Stomach smooth muscle (tissue), 2 donors: ENCODE data around the gene ANXA8L1.
"Not testable (repeated sequence)": the region's sequence is repeated elsewhere in the genome, so short reads cannot be mapped to it uniquely, and the experiment has no call there.

Source experiments
- H3K27ac ChIP-seq: one replicate; pipeline ENCODE4 v1.7.0; 2013; ENCODE audit warnings: mild to moderate bottlenecking, low read length, inconsistent platforms
- H3K27me3 ChIP-seq, 2 donors: one replicate each; pipeline ENCODE4 v1.7.0; 2013; ENCODE audit warnings: low read length in 2 of 2; ENCODE audit not compliant: insufficient read depth in 2 of 2, control insufficient read depth in 1 of 2
- H3K36me3 ChIP-seq, 2 donors: one replicate each; pipeline ENCODE4 v1.7.0; 2013; ENCODE audit warnings: low read length in 2 of 2; ENCODE audit not compliant: control insufficient read depth in 2 of 2, insufficient read depth in 2 of 2
- H3K4me1 ChIP-seq: one replicate; pipeline ENCODE4 v1.7.0; 2013; ENCODE audit warnings: low read length; ENCODE audit not compliant: control insufficient read depth, insufficient read depth
- H3K4me3 ChIP-seq, 2 donors: one replicate each; pipeline ENCODE4 v1.7.0; 2013; ENCODE audit warnings: low read length in 2 of 2
- H3K9ac ChIP-seq, 2 donors: one replicate each; pipeline ENCODE4 v1.7.0; 2013; ENCODE audit warnings: low read length in 2 of 2, mild to moderate bottlenecking in 1 of 2
- H3K9me3 ChIP-seq, 2 donors: one replicate each; pipeline ENCODE4 v1.7.0; 2013; ENCODE audit warnings: low read length in 2 of 2; ENCODE audit not compliant: control insufficient read depth in 2 of 2
- donor health status: healthy.
- donor health status: Pancreatic carcinoma.

Gene ANXA8L1

GRCh38 chr10:46374410-46374809, 1.2 kb upstream of the ANXA8L1 start:
- H3K27me3 ChIP-seq, H3K4me3 ChIP-seq, H3K9ac ChIP-seq, H3K4me1 ChIP-seq, H3K36me3 ChIP-seq, H3K9me3 ChIP-seq, H3K27ac ChIP-seq: not testable (repeated sequence)

- not testable (repeated sequence) for H3K4me3 ChIP-seq, H3K36me3 ChIP-seq
Observed at GRCh38 chr10:46377022-46377421, 1.4 kb downstream of the ANXA8L1 start.

GRCh38 chr10:46377651-46378050, 2.1 kb downstream of the ANXA8L1 start:
- H3K36me3 ChIP-seq, H3K27me3 ChIP-seq, H3K9me3 ChIP-seq, H3K27ac ChIP-seq, H3K4me1 ChIP-seq, H3K4me3 ChIP-seq, H3K9ac ChIP-seq: not testable (repeated sequence)

More at GRCh38 chr10:46377022-46377421, 1.4 kb downstream of the ANXA8L1 start:
- H3K27ac ChIP-seq, H3K4me1 ChIP-seq, H3K27me3 ChIP-seq, H3K9me3 ChIP-seq, H3K9ac ChIP-seq: not testable (repeated sequence)

GRCh38 chr10:46378108-46378507, 2.5 kb downstream of the ANXA8L1 start:
- H3K4me3 ChIP-seq, H3K36me3 ChIP-seq, H3K27me3 ChIP-seq, H3K9me3 ChIP-seq, H3K27ac ChIP-seq, H3K4me1 ChIP-seq, H3K9ac ChIP-seq: not testable (repeated sequence)

- H3K4me3 ChIP-seq, H3K36me3 ChIP-seq, H3K9ac ChIP-seq, H3K9me3 ChIP-seq, H3K27ac ChIP-seq, H3K4me1 ChIP-seq, H3K27me3 ChIP-seq: not testable (repeated sequence)
Observed at GRCh38 chr10:46379233-46379848, 3.8 kb downstream of the ANXA8L1 start.

- H3K4me3 ChIP-seq, H3K27ac ChIP-seq, H3K9ac ChIP-seq, H3K27me3 ChIP-seq, H3K4me1 ChIP-seq, H3K9me3 ChIP-seq, H3K36me3 ChIP-seq: not testable (repeated sequence)
Observed at GRCh38 chr10:46385858-46386257, 10.3 kb downstream of the ANXA8L1 start.

- H3K9ac ChIP-seq, H3K4me3 ChIP-seq, H3K27ac ChIP-seq, H3K9me3 ChIP-seq, H3K36me3 ChIP-seq, H3K27me3 ChIP-seq, H3K4me1 ChIP-seq: not testable (repeated sequence)
Observed at GRCh38 chr10:46386694-46387093, 11.1 kb downstream of the ANXA8L1 start.

- H3K4me3 ChIP-seq, H3K9ac ChIP-seq, H3K4me1 ChIP-seq, H3K27ac ChIP-seq, H3K9me3 ChIP-seq, H3K36me3 ChIP-seq, H3K27me3 ChIP-seq: not testable (repeated sequence)
Observed at GRCh38 chr10:46387309-46387902, 11.8 kb downstream of the ANXA8L1 start.

GRCh38 chr10:46391422-46391821, 15.8 kb downstream of the ANXA8L1 start:
- not testable (repeated sequence) for H3K4me1 ChIP-seq, H3K27ac ChIP-seq, H3K27me3 ChIP-seq, H3K9ac ChIP-seq, H3K9me3 ChIP-seq, H3K36me3 ChIP-seq, H3K4me3 ChIP-seq

GRCh38 chr10:46396441-46397279, 21.1 kb downstream of the ANXA8L1 start:
- not testable (repeated sequence) for H3K9ac ChIP-seq, H3K36me3 ChIP-seq, H3K27me3 ChIP-seq, H3K9me3 ChIP-seq, H3K27ac ChIP-seq, H3K4me1 ChIP-seq, H3K4me3 ChIP-seq

- not testable (repeated sequence) for H3K4me1 ChIP-seq, H3K27me3 ChIP-seq, H3K27ac ChIP-seq, H3K36me3 ChIP-seq, H3K9ac ChIP-seq, H3K9me3 ChIP-seq
- peak overlapping the region in 1 of 2 donors; percentile 52 for H3K4me3 ChIP-seq
Observed at GRCh38 chr10:46397767-46398166, 22.2 kb downstream of the ANXA8L1 start.
